HepG2 (cell line): ENCODE data around the gene TTBK2. TPM values are rescaled to one million over a fixed set of nuclear protein-coding genes. Genes with fewer than 3 reads are reported as not detected.

ENCODE experiments used
- ATAC-seq: fragments of 200-7000 bp; cut with Tn5 transposase; 3 replicates; pipeline ENCODE4 v1.9.1; 2020; ENCODE audit warnings: mild to moderate bottlenecking, moderate library complexity
- BruUV-seq: library from RNA; stranded (reverse); fragments of 400-500 nt; replicated peaks from 2 replicates; lab custom pipeline; 2021; lab: Mats Ljungman, UMichigan
- CTCF ChIA-PET: fragments of 300-600 bp; formaldehyde crosslinking; extraction: SDS; loops from one replicate; lab custom pipeline; 2021; ENCODE audit warnings: low total read pairs, inconsistent platforms, low intra/inter-chr PET ratio; lab: Yijun Ruan, JAX
- POLR2A ChIA-PET: fragments of 350-600 bp; sonication (Branson Sonifier 250); formaldehyde crosslinking; loops from one replicate; lab custom pipeline; 2020; ENCODE audit warnings: antibody characterized with exemption, inconsistent platforms; lab: Yijun Ruan, JAX
- DNase-seq: peaks from one replicate; pipeline ENCODE4 v3.0.0-alpha.2; 2015; ENCODE audit warnings: low spot score
- FAIRE-seq: peaks from 3 replicates; lab custom pipeline; 2011; peaks lifted over from hg19 to GRCh38; lab: Jason Lieb, UNC
- H2AFZ ChIP-seq: one replicate; pipeline ENCODE4 v1.6.1; 2011; ENCODE audit warnings: low read length, inconsistent platforms
- H3K27ac ChIP-seq: fragments of 300-600 bp; 3 replicates; pipeline ENCODE4 v1.8.0; 2011; ENCODE audit warnings: mixed run types, mild to moderate bottlenecking, mixed read lengths, low read length, inconsistent platforms; ENCODE audit not compliant: insufficient read depth; ENCODE audit errors: extremely low read length
- H3K27me3 ChIP-seq, 2 experiments: fragments of 200-600 bp in 1 of 2; 2 replicates in 1 of 2; 3 replicates in 1 of 2; pipeline versions ENCODE4 v1.6.0 to v1.8.0; 2011; ENCODE audit warnings: low read length in 2 of 2, mild to moderate bottlenecking in 2 of 2, moderate library complexity in 2 of 2, inconsistent platforms in 1 of 2; ENCODE audit not compliant: insufficient read depth in 2 of 2, control insufficient read depth in 1 of 2
- H3K36me3 ChIP-seq, 2 experiments: fragments of 200-600 bp in 1 of 2; replicated peaks in 1 of 2; 2 replicates in 1 of 2; 3 replicates in 1 of 2; pipeline versions ENCODE4 v1.5.1 to v1.8.0; 2011; ENCODE audit warnings: low read length in 2 of 2, inconsistent platforms in 1 of 2; ENCODE audit not compliant: insufficient read depth in 2 of 2, control insufficient read depth in 1 of 2
- H3K4me1 ChIP-seq: 2 replicates; pipeline ENCODE4 v1.5.1; 2012; ENCODE audit warnings: low read length, inconsistent platforms; ENCODE audit not compliant: insufficient read depth
- H3K4me2 ChIP-seq: 2 replicates; pipeline ENCODE4 v1.6.0; 2011; ENCODE audit warnings: low read depth, low read length, inconsistent platforms
- H3K4me3 ChIP-seq, 3 experiments: fragments of 200-600 bp in 1 of 3; sonication (generic), shearing (Covaris generic) in 1 of 3; replicated peaks in 1 of 3; 2 replicates each; pipeline ENCODE4 v1.5.1; 2011 to 2016; ENCODE audit warnings: low read length in 3 of 3, inconsistent platforms in 2 of 3, low read depth in 2 of 3, mild to moderate bottlenecking in 2 of 3, control low read depth in 1 of 3, mixed read lengths in 1 of 3; ENCODE audit not compliant: insufficient read depth in 1 of 3
- H3K79me2 ChIP-seq: one replicate; pipeline ENCODE4 v1.6.1; 2011; ENCODE audit warnings: low read length, inconsistent platforms; ENCODE audit not compliant: insufficient read depth
- H3K9ac ChIP-seq: 2 replicates; pipeline ENCODE4 v1.6.0; 2011; ENCODE audit warnings: mild to moderate bottlenecking, low read depth, low read length, inconsistent platforms; ENCODE audit not compliant: insufficient read depth
- H3K9me3 ChIP-seq: 2 replicates; pipeline ENCODE4 v1.5.1; 2012; ENCODE audit warnings: mild to moderate bottlenecking, low read length
- H4K20me1 ChIP-seq: 2 replicates; pipeline ENCODE4 v1.6.0; 2011; ENCODE audit warnings: inconsistent platforms, mild to moderate bottlenecking, low read length, moderate library complexity; ENCODE audit not compliant: insufficient read depth
- AGO2 ChIP-seq: fragments of 200-400 bp; formaldehyde crosslinking; optimal IDR thresholded peaks from 2 replicates; pipeline ENCODE3; 2017; ENCODE audit warnings: mild to moderate bottlenecking, low read depth, low read length, moderate library complexity
- RBFOX2 ChIP-seq: fragments of 200-400 bp; formaldehyde crosslinking; IDR thresholded peaks from 2 replicates; pipeline ENCODE4 v1.6.1; 2017; ENCODE audit warnings: low read depth, mild to moderate bottlenecking, low read length
- WGBS: methylation state at CpG from one replicate; pipeline ENCODE4 v1.1.6; 2017; ENCODE audit warnings: low lambda C conversion rate; 5-methylcytosine and 5-hydroxymethylcytosine counted together
- in situ Hi-C: cut with HindIII; loops from 2 replicates; pipeline ENCODE4 v1.10.0; 2017; ENCODE audit warnings: low pct_unique_long_range_greater_than_20kb; ENCODE audit not compliant: extremely low pct_ligation_motif_present
- intact Hi-C: fragments of 100-400 bp; cut with micrococcal nuclease; formaldehyde crosslinking; loops from one replicate; pipeline ENCODE4 v1.10.0; 2022; ENCODE audit not compliant: unreplicated experiment
- polyA plus RNA-seq, 8 experiments: library from polyadenylated mRNA; depleted of rRNA in 3 of 8; stranded (reverse) in 7 of 8; unstranded in 1 of 8; fragments of >200 nt; fragmentation: Illumina TruSeq in 4 of 8; extraction: Trizol in 4 of 8; gene quantifications; 2 replicates each; pipeline versions ENCODE4 v1.2.1 to v1.2.3, GENCODE V29; 2011 to 2016; ENCODE audit warnings: low read depth in 4 of 8, missing spikeins in 1 of 8, mixed read lengths in 1 of 8; ENCODE audit not compliant: insufficient read depth in 1 of 8
- total RNA-seq, 5 experiments: library from RNA; depleted of rRNA; stranded (reverse); fragments of >200 nt; fragmentation: Illumina TruSeq; extraction: Trizol; gene quantifications; 2 replicates each; pipeline ENCODE4 v1.2.3, GENCODE V29; 2016; ENCODE audit warnings: low read depth in 1 of 5
- TF ChIP-seq, protein P1 (sequence below): sonication (generic); formaldehyde crosslinking; IDR thresholded peaks from 2 replicates; pipeline ENCODE4; 2020; ENCODE audit warnings: missing genetic modification reagents, mild to moderate bottlenecking, borderline replicate concordance
- TF ChIP-seq, protein P2 (sequence below): sonication (generic); formaldehyde crosslinking; IDR thresholded peaks from 2 replicates; pipeline ENCODE4 v1.4.0; 2020; ENCODE audit warnings: missing genetic modification reagents, borderline replicate concordance

TTBK2 gene
- total and polyA plus RNA-seq, 2 of the 13 experiments (the other 11 are each of a cell fraction or from before 2014, with no cell fraction given): 5.1 to 7.4 TPM

DNA sequence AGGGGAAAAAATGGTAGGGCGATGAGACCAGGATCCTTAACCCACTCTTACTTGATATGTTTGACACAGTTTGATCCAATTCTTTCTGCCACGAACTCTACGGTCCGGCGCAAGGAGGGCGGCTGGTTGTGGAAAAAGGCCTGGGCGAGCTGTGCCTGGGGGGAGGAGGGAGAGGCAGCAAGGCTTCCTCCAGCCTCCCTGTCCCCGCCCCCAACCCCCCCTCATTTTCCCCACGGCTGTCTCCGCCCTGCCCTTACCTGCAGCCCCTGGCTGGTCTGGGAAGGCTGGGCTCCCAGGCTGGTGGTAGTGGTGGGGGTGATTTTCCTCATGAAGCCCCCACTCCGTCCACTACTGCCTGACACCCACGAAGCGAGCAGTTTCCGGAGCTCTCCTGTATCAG lies 191.6 kb downstream of the TTBK2 start:
- Histone ChIP-seq H3K27ac (no peak overlapping the region), H3K9ac (no peak overlapping the region), H3K9me3 (no peaks in the 10 kb centered on the region), H3K36me3 (peaks cover 54 to 91% of the 10 kb centered on the region in 2 experiments), H3K4me1 (no peaks in the 10 kb centered on the region), H2AFZ (no peak overlapping the region), H4K20me1 (no peaks in the 10 kb centered on the region), H3K4me2 (no peak overlapping the region), H3K27me3 (no peaks in the 10 kb centered on the region), H3K79me2 (no peaks in the 10 kb centered on the region), H3K4me3 (no peak overlapping the region)
- WGBS: 98% methylated on average over 13 of the region's 14 CpGs
- ATAC-seq: no peak
- ChIA-PET CTCF (no interaction called here), POLR2A (no interaction called here)
- FAIRE-seq: no peak
- in situ Hi-C loops: no loop called here
- DNase-seq: no peak
- intact Hi-C loops: no loop called here
- no TSS peak for BruUV-seq
- TF ChIP-seq, protein P1, sequence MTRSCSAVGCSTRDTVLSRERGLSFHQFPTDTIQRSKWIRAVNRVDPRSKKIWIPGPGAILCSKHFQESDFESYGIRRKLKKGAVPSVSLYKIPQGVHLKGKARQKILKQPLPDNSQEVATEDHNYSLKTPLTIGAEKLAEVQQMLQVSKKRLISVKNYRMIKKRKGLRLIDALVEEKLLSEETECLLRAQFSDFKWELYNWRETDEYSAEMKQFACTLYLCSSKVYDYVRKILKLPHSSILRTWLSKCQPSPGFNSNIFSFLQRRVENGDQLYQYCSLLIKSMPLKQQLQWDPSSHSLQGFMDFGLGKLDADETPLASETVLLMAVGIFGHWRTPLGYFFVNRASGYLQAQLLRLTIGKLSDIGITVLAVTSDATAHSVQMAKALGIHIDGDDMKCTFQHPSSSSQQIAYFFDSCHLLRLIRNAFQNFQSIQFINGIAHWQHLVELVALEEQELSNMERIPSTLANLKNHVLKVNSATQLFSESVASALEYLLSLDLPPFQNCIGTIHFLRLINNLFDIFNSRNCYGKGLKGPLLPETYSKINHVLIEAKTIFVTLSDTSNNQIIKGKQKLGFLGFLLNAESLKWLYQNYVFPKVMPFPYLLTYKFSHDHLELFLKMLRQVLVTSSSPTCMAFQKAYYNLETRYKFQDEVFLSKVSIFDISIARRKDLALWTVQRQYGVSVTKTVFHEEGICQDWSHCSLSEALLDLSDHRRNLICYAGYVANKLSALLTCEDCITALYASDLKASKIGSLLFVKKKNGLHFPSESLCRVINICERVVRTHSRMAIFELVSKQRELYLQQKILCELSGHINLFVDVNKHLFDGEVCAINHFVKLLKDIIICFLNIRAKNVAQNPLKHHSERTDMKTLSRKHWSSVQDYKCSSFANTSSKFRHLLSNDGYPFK (CRISPR knock-in tag): no peak
- TF ChIP-seq RBFOX2: peak; percentile 23; the same call in 1 of the 2 replicates

DNA sequence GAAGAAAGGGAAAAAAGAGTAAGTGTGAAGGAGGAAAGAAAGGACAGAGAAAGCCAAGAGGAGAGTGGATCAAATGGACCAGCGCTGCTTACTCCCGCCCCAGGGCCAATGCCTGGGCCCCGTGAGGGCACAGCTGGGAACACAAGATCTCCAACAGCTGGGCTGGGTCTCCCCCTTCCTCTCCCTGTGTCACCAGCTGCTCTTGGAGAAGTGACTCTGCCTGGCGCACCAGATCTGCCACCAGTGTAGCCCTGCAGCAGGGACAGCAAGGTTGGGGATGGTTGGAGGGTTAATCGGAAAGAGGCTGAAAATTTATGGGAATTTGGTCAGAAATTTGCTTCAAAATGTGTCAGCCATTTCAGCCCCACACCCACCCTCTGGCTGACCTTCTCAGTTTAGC lies 192.0 kb downstream of the TTBK2 start:
- H4K20me1 ChIP-seq: no peaks in the 10 kb centered on the region
- TF ChIP-seq, protein P2, sequence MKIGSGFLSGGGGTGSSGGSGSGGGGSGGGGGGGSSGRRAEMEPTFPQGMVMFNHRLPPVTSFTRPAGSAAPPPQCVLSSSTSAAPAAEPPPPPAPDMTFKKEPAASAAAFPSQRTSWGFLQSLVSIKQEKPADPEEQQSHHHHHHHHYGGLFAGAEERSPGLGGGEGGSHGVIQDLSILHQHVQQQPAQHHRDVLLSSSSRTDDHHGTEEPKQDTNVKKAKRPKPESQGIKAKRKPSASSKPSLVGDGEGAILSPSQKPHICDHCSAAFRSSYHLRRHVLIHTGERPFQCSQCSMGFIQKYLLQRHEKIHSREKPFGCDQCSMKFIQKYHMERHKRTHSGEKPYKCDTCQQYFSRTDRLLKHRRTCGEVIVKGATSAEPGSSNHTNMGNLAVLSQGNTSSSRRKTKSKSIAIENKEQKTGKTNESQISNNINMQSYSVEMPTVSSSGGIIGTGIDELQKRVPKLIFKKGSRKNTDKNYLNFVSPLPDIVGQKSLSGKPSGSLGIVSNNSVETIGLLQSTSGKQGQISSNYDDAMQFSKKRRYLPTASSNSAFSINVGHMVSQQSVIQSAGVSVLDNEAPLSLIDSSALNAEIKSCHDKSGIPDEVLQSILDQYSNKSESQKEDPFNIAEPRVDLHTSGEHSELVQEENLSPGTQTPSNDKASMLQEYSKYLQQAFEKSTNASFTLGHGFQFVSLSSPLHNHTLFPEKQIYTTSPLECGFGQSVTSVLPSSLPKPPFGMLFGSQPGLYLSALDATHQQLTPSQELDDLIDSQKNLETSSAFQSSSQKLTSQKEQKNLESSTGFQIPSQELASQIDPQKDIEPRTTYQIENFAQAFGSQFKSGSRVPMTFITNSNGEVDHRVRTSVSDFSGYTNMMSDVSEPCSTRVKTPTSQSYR (CRISPR knock-in tag): no peak
- TF ChIP-seq AGO2: peak; percentile 5
- TF ChIP-seq, all 625 proteins: peak for 1
- Histone ChIP-seq H3K79me2 (no peaks in the 10 kb centered on the region), H2AFZ (no peak overlapping the region), H3K9me3 (no peaks in the 10 kb centered on the region), H3K4me3 (no peak overlapping the region), H3K4me2 (no peak overlapping the region), H3K36me3 (peaks cover 53 to 91% of the 10 kb centered on the region in 2 experiments), H3K4me1 (no peaks in the 10 kb centered on the region), H3K27me3 (no peaks in the 10 kb centered on the region), H3K9ac (no peak overlapping the region), H3K27ac (no peak overlapping the region)
- ChIA-PET CTCF (no interaction called here), POLR2A (no interaction called here)
- intact Hi-C loops (no loop called here), in situ Hi-C loops (no loop called here)
- DNase-seq: no peak
- WGBS: 94% methylated on average over 5 of the region's 5 CpGs
- no TSS peak for BruUV-seq
- ATAC-seq: no peak
- FAIRE-seq: no peak
